Stimulated activated naive CD8-positive, alpha-beta T cell treated with anti-CD3 and anti-CD28 coated beads, Interleukin-15, Interleukin-2, amounts not matched to agents 100 ng/mL and 50 ng/mL, for 24 hours (primary cell): ENCODE data around the gene OTOP2.

ENCODE experiments used
- H3K27ac Mint-ChIP-seq: one replicate; pipeline ENCODE4 v1.8.0; 2021; ENCODE audit warnings: mild to moderate bottlenecking, mixed read lengths
- H3K27me3 Mint-ChIP-seq: one replicate; pipeline ENCODE4 v1.8.0; 2021; ENCODE audit warnings: mixed read lengths
- H3K36me3 Mint-ChIP-seq: one replicate; pipeline ENCODE4 v1.8.0; 2021; ENCODE audit warnings: low read depth, mixed read lengths
- H3K4me1 Mint-ChIP-seq: one replicate; pipeline ENCODE4 v1.8.0; 2021; ENCODE audit warnings: low read depth, mixed read lengths
- H3K4me3 Mint-ChIP-seq: one replicate; pipeline ENCODE4 v1.8.0; 2021; ENCODE audit warnings: mild to moderate bottlenecking, mixed read lengths
- H3K9me3 Mint-ChIP-seq: one replicate; pipeline ENCODE4 v1.8.0; 2021; ENCODE audit warnings: mixed read lengths

The OTOP2 gene

GRCh38 chr17:74935048-74935447, 11.0 kb downstream of the OTOP2 start:
- Mint-ChIP-seq H3K27me3 (peaks cover 74% of the 10 kb centered on the region), H3K36me3 (no peaks in the 10 kb centered on the region), H3K27ac (no peak overlapping the region), H3K4me1 (no peaks in the 10 kb centered on the region), H3K4me3 (no peak overlapping the region), H3K9me3 (no peaks in the 10 kb centered on the region)

GRCh38 chr17:74935585-74936469, 11.8 kb downstream of the OTOP2 start, which contains the start of gene OTOP3:
Gene OTOP3, plus strand, starts transcription at chr17:74935898. Its CDS starts 24 bp downstream, at chr17:74935922.
- no peaks in the 10 kb centered on the region for H3K4me1 Mint-ChIP-seq
- H3K4me3 Mint-ChIP-seq, result no peak within 1 kb of the TSS
- no peak within 1 kb of the TSS for H3K27ac Mint-ChIP-seq
- peaks cover 70% of the 10 kb centered on the region for H3K27me3 Mint-ChIP-seq
- no peaks in the 10 kb centered on the region for H3K9me3 Mint-ChIP-seq
- H3K36me3 Mint-ChIP-seq, result no peaks in the 10 kb centered on the region

GRCh38 chr17:74936470-74936799, 12.4 kb downstream of the OTOP2 start:
- Mint-ChIP-seq H3K36me3 (no peaks in the 10 kb centered on the region), H3K9me3 (no peaks in the 10 kb centered on the region), H3K27me3 (peaks cover 66% of the 10 kb centered on the region), H3K27ac (no peak overlapping the region), H3K4me1 (no peaks in the 10 kb centered on the region), H3K4me3 (no peak overlapping the region)

GRCh38 chr17:74937064-74938051, 13.3 kb downstream of the OTOP2 start:
- no peaks in the 10 kb centered on the region for H3K9me3 Mint-ChIP-seq
- H3K27me3 Mint-ChIP-seq, result peaks cover 66% of the 10 kb centered on the region
- no peak overlapping the region for H3K27ac Mint-ChIP-seq
- H3K4me3 Mint-ChIP-seq, result no peak overlapping the region
- no peaks in the 10 kb centered on the region for H3K36me3 Mint-ChIP-seq
- no peaks in the 10 kb centered on the region for H3K4me1 Mint-ChIP-seq

- no peak overlapping the region for H3K27ac Mint-ChIP-seq
Observed at GRCh38 chr17:74938194-74938950, 14.3 kb downstream of the OTOP2 start.

GRCh38 chr17:74939534-74939933, 15.5 kb downstream of the OTOP2 start:
- Mint-ChIP-seq H3K9me3 (no peaks in the 10 kb centered on the region), H3K36me3 (no peaks in the 10 kb centered on the region), H3K4me3 (no peak overlapping the region), H3K27me3 (peaks cover 52% of the 10 kb centered on the region), H3K4me1 (no peaks in the 10 kb centered on the region), H3K27ac (no peak overlapping the region)

More at GRCh38 chr17:74938194-74938950, 14.3 kb downstream of the OTOP2 start:
- no peaks in the 10 kb centered on the region for H3K36me3 Mint-ChIP-seq
- no peaks in the 10 kb centered on the region for H3K4me1 Mint-ChIP-seq
- H3K27me3 Mint-ChIP-seq, result peaks cover 57% of the 10 kb centered on the region
- H3K4me3 Mint-ChIP-seq, result no peak overlapping the region
- H3K9me3 Mint-ChIP-seq, result no peaks in the 10 kb centered on the region

- Mint-ChIP-seq H3K27ac (no peak overlapping the region), H3K9me3 (no peaks in the 10 kb centered on the region), H3K4me3 (no peak overlapping the region), H3K36me3 (no peaks in the 10 kb centered on the region), H3K27me3 (peaks cover 48% of the 10 kb centered on the region), H3K4me1 (no peaks in the 10 kb centered on the region)
Observed at GRCh38 chr17:74941128-74941725, 17.2 kb downstream of the OTOP2 start.

- no peak overlapping the region for H3K27ac Mint-ChIP-seq
- H3K4me3 Mint-ChIP-seq, result no peak overlapping the region
- no peaks in the 10 kb centered on the region for H3K9me3 Mint-ChIP-seq
- H3K27me3 Mint-ChIP-seq, result peaks cover 22% of the 10 kb centered on the region
- H3K4me1 Mint-ChIP-seq, result no peaks in the 10 kb centered on the region
- no peaks in the 10 kb centered on the region for H3K36me3 Mint-ChIP-seq
Observed at GRCh38 chr17:74943808-74944522, 19.9 kb downstream of the OTOP2 start.

GRCh38 chr17:74945543-74945942, 21.5 kb downstream of the OTOP2 start:
- Mint-ChIP-seq H3K27me3 (peaks cover 14% of the 10 kb centered on the region), H3K9me3 (no peaks in the 10 kb centered on the region), H3K36me3 (no peaks in the 10 kb centered on the region), H3K27ac (no peak overlapping the region), H3K4me3 (no peak overlapping the region), H3K4me1 (no peaks in the 10 kb centered on the region)

- no peaks in the 10 kb centered on the region for H3K9me3 Mint-ChIP-seq
Observed at GRCh38 chr17:74946641-74947040, 22.6 kb downstream of the OTOP2 start.

GRCh38 chr17:74947041-74947754, 23.1 kb downstream of the OTOP2 start:
- Mint-ChIP-seq H3K36me3 (no peaks in the 10 kb centered on the region), H3K27ac (no peak overlapping the region), H3K9me3 (no peaks in the 10 kb centered on the region), H3K4me1 (no peaks in the 10 kb centered on the region), H3K4me3 (no peak overlapping the region), H3K27me3 (peaks cover 5% of the 10 kb centered on the region)

More at GRCh38 chr17:74946641-74947040, 22.6 kb downstream of the OTOP2 start:
- Mint-ChIP-seq H3K36me3 (no peaks in the 10 kb centered on the region), H3K27ac (no peak overlapping the region), H3K27me3 (peaks cover 9% of the 10 kb centered on the region), H3K4me3 (no peak overlapping the region), H3K4me1 (no peaks in the 10 kb centered on the region)

- no peaks in the 10 kb centered on the region for H3K9me3 Mint-ChIP-seq
- H3K4me1 Mint-ChIP-seq, result no peaks in the 10 kb centered on the region
- peaks cover 5% of the 10 kb centered on the region for H3K27me3 Mint-ChIP-seq
- no peak overlapping the region for H3K4me3 Mint-ChIP-seq
- no peak overlapping the region for H3K27ac Mint-ChIP-seq
- no peaks in the 10 kb centered on the region for H3K36me3 Mint-ChIP-seq
Observed at GRCh38 chr17:74949455-74950115, 25.5 kb downstream of the OTOP2 start.

GRCh38 chr17:74950207-74950606, 26.1 kb downstream of the OTOP2 start:
- no peaks in the 10 kb centered on the region for H3K9me3 Mint-ChIP-seq
- no peak overlapping the region for H3K27ac Mint-ChIP-seq
- peaks cover 2% of the 10 kb centered on the region for H3K27me3 Mint-ChIP-seq
- H3K4me3 Mint-ChIP-seq, result no peak overlapping the region
- H3K36me3 Mint-ChIP-seq, result no peaks in the 10 kb centered on the region
- H3K4me1 Mint-ChIP-seq, result no peaks in the 10 kb centered on the region
